Neural progenitor cell (in vitro differentiated cells): ENCODE data around the gene PCSK6. TPM values are rescaled to one million over a fixed set of nuclear protein-coding genes. Genes with fewer than 3 reads are reported as not detected.

Experiments
- DNase-seq: peaks from one replicate; pipeline ENCODE4 v3.0.0-alpha.2; 2016; ENCODE audit warnings: low spot score
- H2AFZ ChIP-seq: fragments of 200-600 bp; sonication (generic); replicated peaks from 2 replicates; pipeline ENCODE4 v1.6.1; 2016; ENCODE audit warnings: antibody characterized with exemption
- H3F3A ChIP-seq: fragments of 200-600 bp; sonication (generic); 2 replicates; pipeline ENCODE4 v1.6.1; 2016; ENCODE audit warnings: antibody characterized with exemption, low read depth
- H3K27ac ChIP-seq: fragments of 200-600 bp; sonication (generic); 2 replicates; pipeline ENCODE4 v1.5.1; 2016; ENCODE audit warnings: mild to moderate bottlenecking
- H3K27me3 ChIP-seq: fragments of 200-600 bp; sonication (generic); 2 replicates; pipeline ENCODE4 v1.6.1; 2016; ENCODE audit warnings: mild to moderate bottlenecking, moderate library complexity
- H3K36me3 ChIP-seq: fragments of 200-600 bp; sonication (generic); 2 replicates; pipeline ENCODE4 v1.5.1; 2016
- H3K4me1 ChIP-seq: fragments of 200-600 bp; sonication (generic); 2 replicates; pipeline ENCODE4 v1.6.1; 2016; ENCODE audit warnings: mixed run types
- H3K4me2 ChIP-seq: fragments of 200-600 bp; sonication (generic); 2 replicates; pipeline ENCODE4 v1.6.1; 2016
- H3K4me3 ChIP-seq: fragments of 200-600 bp; sonication (generic); 2 replicates; pipeline ENCODE4 v1.5.1; 2016
- H3K79me2 ChIP-seq: fragments of 200-600 bp; sonication (generic); 2 replicates; pipeline ENCODE4 v1.6.1; 2016; ENCODE audit warnings: low read depth
- H3K9ac ChIP-seq: fragments of 200-600 bp; sonication (generic); 2 replicates; pipeline ENCODE4 v1.6.1; 2016
- H3K9me3 ChIP-seq: fragments of 200-600 bp; sonication (generic); 2 replicates; pipeline ENCODE4 v1.5.1; 2016; ENCODE audit warnings: low read depth
- H4K20me1 ChIP-seq: fragments of 200-600 bp; sonication (generic); 2 replicates; pipeline ENCODE4 v1.6.1; 2016; ENCODE audit warnings: low read depth
- H3K27ac Mint-ChIP-seq: 3 replicates; pipeline ENCODE4 v1.8.0; 2021; ENCODE audit warnings: mixed read lengths
- H3K27me3 Mint-ChIP-seq: 2 replicates; pipeline ENCODE4 v1.8.0; 2022; ENCODE audit warnings: low read depth, mild to moderate bottlenecking, inconsistent platforms, moderate library complexity, mixed read lengths; ENCODE audit not compliant: insufficient read depth
- H3K36me3 Mint-ChIP-seq: 3 replicates; pipeline ENCODE4 v1.8.0; 2021; ENCODE audit warnings: mixed read lengths
- H3K4me1 Mint-ChIP-seq: 3 replicates; pipeline ENCODE4 v1.8.0; 2021; ENCODE audit warnings: mixed read lengths
- H3K4me3 Mint-ChIP-seq: 3 replicates; pipeline ENCODE4 v1.8.0; 2021; ENCODE audit warnings: mild to moderate bottlenecking, moderate library complexity, mixed read lengths
- H3K9me3 Mint-ChIP-seq: 3 replicates; pipeline ENCODE4 v1.8.0; 2020; ENCODE audit warnings: mixed read lengths
- EZH2 ChIP-seq: fragments of 200-600 bp; sonication (generic); IDR thresholded peaks from 2 replicates; pipeline ENCODE4 v1.6.1; 2017; ENCODE audit warnings: antibody characterized with exemption, mild to moderate bottlenecking, moderate library complexity
- EZH2phosphoT487 ChIP-seq: fragments of 200-600 bp; sonication (generic); IDR thresholded peaks from 2 replicates; pipeline ENCODE4 v1.6.1; 2017; ENCODE audit warnings: antibody characterized with exemption
- total RNA-seq: library from RNA; depleted of rRNA; stranded (reverse); fragments of >200 nt; gene quantifications from 2 replicates; pipeline ENCODE4 v1.2.3, GENCODE V29; 2015; ENCODE audit warnings: low replicate concordance
- TF ChIP-seq, protein P1 (sequence below): fragments of 200-600 bp; sonication (generic); IDR thresholded peaks from 2 replicates; pipeline ENCODE4 v1.5.1; 2017; ENCODE audit warnings: antibody characterized with exemption, mild to moderate bottlenecking

PCSK6 gene
- total RNA-seq, 1 donor from 2014 or later, result 1.9 TPM

DNA sequence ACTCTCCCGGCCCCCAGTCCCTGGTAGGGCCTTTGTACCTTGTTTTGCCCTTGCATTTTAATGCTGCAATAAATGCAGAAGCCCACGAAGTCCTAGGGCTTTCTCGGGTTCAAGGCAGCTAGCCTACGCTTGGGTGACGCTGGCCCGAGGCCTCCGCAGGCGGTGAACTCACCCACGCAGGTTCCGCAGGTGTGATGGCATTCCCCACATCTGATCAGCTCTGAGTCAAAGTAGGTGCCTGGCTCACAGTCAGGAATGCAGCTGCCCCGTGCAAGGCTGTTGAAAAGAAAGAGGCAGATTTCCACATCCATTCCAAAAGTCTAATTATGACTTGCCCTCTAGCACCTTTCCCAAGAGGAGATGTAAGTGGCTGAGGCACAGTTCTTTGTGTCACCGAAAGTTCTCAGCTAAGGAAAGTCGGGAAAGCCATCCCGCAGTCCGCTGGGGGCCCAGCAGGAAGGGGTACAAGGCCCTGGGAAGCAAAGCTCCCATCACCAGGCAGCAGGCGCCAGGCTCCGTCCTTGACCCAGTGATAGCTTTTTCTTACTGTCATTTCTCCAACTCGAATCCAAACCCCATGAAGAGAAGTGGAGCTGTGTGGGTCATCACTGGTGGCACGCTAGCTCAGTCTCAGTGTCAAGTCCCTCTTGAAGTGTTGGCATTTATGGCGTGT is 171.2 kb downstream of the PCSK6 start:
- Mint-ChIP-seq H3K36me3 (no peaks in the 10 kb centered on the region), H3K27ac (no peak overlapping the region), H3K9me3 (no peaks in the 10 kb centered on the region), H3K4me1 (no peaks in the 10 kb centered on the region), H3K4me3 (no peak overlapping the region), H3K27me3 (peaks cover 19% of the 10 kb centered on the region)
- Histone ChIP-seq H4K20me1 (no peaks in the 10 kb centered on the region), H3K9me3 (no peaks in the 10 kb centered on the region), H3F3A (no peaks in the 10 kb centered on the region), H2AFZ (no peak overlapping the region), H3K9ac (no peak overlapping the region), H3K27me3 (peaks cover 14% of the 10 kb centered on the region), H3K79me2 (no peaks in the 10 kb centered on the region), H3K27ac (no peak overlapping the region), H3K4me3 (no peak overlapping the region), H3K4me1 (no peaks in the 10 kb centered on the region), H3K36me3 (no peaks in the 10 kb centered on the region), H3K4me2 (no peak overlapping the region)
- no peak for TF ChIP-seq EZH2phosphoT487
- no peak for TF ChIP-seq EZH2
- TF ChIP-seq, protein P1, sequence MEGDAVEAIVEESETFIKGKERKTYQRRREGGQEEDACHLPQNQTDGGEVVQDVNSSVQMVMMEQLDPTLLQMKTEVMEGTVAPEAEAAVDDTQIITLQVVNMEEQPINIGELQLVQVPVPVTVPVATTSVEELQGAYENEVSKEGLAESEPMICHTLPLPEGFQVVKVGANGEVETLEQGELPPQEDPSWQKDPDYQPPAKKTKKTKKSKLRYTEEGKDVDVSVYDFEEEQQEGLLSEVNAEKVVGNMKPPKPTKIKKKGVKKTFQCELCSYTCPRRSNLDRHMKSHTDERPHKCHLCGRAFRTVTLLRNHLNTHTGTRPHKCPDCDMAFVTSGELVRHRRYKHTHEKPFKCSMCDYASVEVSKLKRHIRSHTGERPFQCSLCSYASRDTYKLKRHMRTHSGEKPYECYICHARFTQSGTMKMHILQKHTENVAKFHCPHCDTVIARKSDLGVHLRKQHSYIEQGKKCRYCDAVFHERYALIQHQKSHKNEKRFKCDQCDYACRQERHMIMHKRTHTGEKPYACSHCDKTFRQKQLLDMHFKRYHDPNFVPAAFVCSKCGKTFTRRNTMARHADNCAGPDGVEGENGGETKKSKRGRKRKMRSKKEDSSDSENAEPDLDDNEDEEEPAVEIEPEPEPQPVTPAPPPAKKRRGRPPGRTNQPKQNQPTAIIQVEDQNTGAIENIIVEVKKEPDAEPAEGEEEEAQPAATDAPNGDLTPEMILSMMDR, result no peak
- no peak for DNase-seq

DNA sequence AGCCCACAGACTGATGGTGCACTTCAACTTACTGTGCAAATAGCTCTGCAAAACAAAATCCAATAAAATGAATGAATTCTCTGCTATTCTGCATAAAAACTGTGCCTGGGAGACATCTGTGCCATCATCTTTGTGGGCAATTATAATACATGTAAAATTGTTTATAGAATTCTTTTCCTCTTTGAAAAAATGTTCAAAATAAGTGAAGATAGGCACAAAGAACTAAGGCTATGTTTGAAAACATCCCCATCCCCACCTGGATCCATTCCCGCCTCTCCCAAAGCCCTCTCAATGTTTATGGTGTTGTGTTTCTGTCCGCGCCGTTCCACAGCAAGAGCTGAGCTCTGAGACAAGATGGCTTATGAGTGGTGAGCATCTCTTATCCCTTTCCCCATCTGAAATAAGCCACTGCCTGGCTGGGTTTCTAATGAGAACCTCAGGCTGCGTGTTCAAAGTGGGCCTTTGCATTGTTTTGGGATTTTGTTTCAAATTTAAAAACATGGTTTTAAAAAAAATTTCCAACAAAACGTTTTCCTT is 172.1 kb downstream of the PCSK6 start:
- Mint-ChIP-seq H3K36me3 (no peaks in the 10 kb centered on the region), H3K9me3 (no peaks in the 10 kb centered on the region), H3K4me3 (no peak overlapping the region), H3K27ac (no peak overlapping the region), H3K27me3 (peaks cover 14% of the 10 kb centered on the region), H3K4me1 (no peaks in the 10 kb centered on the region)
- Histone ChIP-seq H3F3A (no peaks in the 10 kb centered on the region), H3K27me3 (peaks cover 14% of the 10 kb centered on the region), H3K9ac (no peak overlapping the region), H3K27ac (no peak overlapping the region), H3K4me1 (no peaks in the 10 kb centered on the region), H3K4me2 (no peak overlapping the region), H3K4me3 (no peak overlapping the region), H3K9me3 (no peaks in the 10 kb centered on the region), H3K36me3 (no peaks in the 10 kb centered on the region), H3K79me2 (no peaks in the 10 kb centered on the region), H4K20me1 (no peaks in the 10 kb centered on the region), H2AFZ (no peak overlapping the region)
- no peak for DNase-seq
- TF ChIP-seq, protein P1, result no peak
- TF ChIP-seq EZH2 (no peak), EZH2phosphoT487 (no peak)

DNA sequence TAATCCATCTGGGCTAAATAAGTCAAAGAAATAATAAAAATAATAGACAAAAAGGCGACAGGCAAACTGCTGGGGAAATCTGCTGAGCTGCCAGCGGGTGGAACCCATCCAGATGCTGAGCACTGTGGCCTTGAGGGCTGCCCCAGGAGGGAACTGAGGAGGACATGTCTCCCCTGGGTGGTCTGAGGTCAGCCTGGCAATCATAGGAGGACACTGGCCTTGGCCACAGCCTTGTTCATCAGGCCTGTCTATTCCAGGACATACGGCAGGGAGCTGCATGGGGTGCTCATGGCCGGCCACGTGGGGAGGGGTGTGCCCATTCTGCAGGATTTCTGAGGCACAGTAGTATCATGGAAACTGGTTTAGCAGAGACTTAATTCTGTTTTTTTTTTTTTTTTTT is 173.0 kb downstream of the PCSK6 start:
- no peak overlapping the region for H3K9ac ChIP-seq
- Mint-ChIP-seq H3K27me3 (peaks cover 13% of the 10 kb centered on the region), H3K4me1 (no peaks in the 10 kb centered on the region), H3K36me3 (no peaks in the 10 kb centered on the region), H3K4me3 (no peak overlapping the region), H3K9me3 (no peaks in the 10 kb centered on the region), H3K27ac (no peak overlapping the region)
- H3K4me2 ChIP-seq, result no peak overlapping the region
- no peak overlapping the region for H3K27ac ChIP-seq
- H4K20me1 ChIP-seq, result no peaks in the 10 kb centered on the region
- no peak overlapping the region for H3K4me3 ChIP-seq
- no peak for TF ChIP-seq EZH2phosphoT487
- TF ChIP-seq EZH2, result no peak
- TF ChIP-seq, protein P1, result no peak
- no peaks in the 10 kb centered on the region for H3K36me3 ChIP-seq
- no peaks in the 10 kb centered on the region for H3F3A ChIP-seq
- no peaks in the 10 kb centered on the region for H3K79me2 ChIP-seq
- H3K27me3 ChIP-seq, result peaks cover 14% of the 10 kb centered on the region
- no peak for DNase-seq
- H2AFZ ChIP-seq, result no peak overlapping the region
- H3K9me3 ChIP-seq, result no peaks in the 10 kb centered on the region
- no peaks in the 10 kb centered on the region for H3K4me1 ChIP-seq
